ENCODE results near the gene TANC1. TPM values are rescaled to one million over a fixed set of nuclear protein-coding genes. Genes with fewer than 3 reads are reported as not detected.

TANC1 gene
- total RNA-seq, 1 donor from 2014 or later = 61.9 TPM

- Histone ChIP-seq H3K4me3 (no peak overlapping the region), H3K4me1 (peaks cover 38% of the 10 kb centered on the region), H3K27ac (no peak overlapping the region), H3K36me3 (no peaks in the 10 kb centered on the region), H3K27me3 (no peaks in the 10 kb centered on the region), H3K9me3 (no peaks in the 10 kb centered on the region)
- TF ChIP-seq, protein P1, sequence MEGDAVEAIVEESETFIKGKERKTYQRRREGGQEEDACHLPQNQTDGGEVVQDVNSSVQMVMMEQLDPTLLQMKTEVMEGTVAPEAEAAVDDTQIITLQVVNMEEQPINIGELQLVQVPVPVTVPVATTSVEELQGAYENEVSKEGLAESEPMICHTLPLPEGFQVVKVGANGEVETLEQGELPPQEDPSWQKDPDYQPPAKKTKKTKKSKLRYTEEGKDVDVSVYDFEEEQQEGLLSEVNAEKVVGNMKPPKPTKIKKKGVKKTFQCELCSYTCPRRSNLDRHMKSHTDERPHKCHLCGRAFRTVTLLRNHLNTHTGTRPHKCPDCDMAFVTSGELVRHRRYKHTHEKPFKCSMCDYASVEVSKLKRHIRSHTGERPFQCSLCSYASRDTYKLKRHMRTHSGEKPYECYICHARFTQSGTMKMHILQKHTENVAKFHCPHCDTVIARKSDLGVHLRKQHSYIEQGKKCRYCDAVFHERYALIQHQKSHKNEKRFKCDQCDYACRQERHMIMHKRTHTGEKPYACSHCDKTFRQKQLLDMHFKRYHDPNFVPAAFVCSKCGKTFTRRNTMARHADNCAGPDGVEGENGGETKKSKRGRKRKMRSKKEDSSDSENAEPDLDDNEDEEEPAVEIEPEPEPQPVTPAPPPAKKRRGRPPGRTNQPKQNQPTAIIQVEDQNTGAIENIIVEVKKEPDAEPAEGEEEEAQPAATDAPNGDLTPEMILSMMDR (IDR thresholded peaks at IDR 0.05) = no peak
- TF ChIP-seq POLR2A (IDR thresholded peaks at IDR 0.05) (no peak), POLR2AphosphoS5 (IDR thresholded peaks at IDR 0.05; ENCODE audit: insufficient read depth in 1 of 2, low read depth in 1 of 2) (no peak)
- DNase-seq (ENCODE audit: extremely low spot score in 2 of 2) = no peak
- intact Hi-C loops (cut with DNase I) = no loop called here
These were observed 161.4 kb downstream of the TANC1 start for GRCh38 chr2:159129824-159130223.

DNA sequence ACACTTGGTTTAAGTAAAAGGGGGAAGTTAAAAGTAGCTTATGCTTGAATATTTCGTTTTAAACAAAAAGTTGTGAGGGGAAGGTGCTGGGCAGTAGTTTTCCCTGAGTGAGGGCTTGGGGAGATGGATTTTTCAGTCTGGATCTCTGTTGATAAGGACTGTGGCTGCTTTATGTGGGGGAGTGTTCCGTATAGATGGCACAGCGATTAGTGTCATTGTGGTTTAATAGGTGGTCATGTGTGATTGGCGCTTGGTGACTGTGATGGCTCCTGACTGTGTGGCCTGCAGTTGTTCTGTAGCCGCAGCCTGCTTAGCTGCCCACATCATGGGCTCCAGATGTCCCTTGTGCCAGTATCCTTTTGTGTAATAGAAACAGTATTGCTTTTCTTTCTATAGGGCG is 161.9 kb downstream of the TANC1 start:
- TF ChIP-seq, protein P1 (IDR thresholded peaks at IDR 0.05) = no peak
- TF ChIP-seq POLR2AphosphoS5 (IDR thresholded peaks at IDR 0.05; ENCODE audit: insufficient read depth in 1 of 2, low read depth in 1 of 2) = no peak
- no peak for TF ChIP-seq POLR2A (IDR thresholded peaks at IDR 0.05)
- Histone ChIP-seq H3K4me3 (no peak overlapping the region), H3K36me3 (no peaks in the 10 kb centered on the region), H3K27me3 (no peaks in the 10 kb centered on the region), H3K27ac (no peak overlapping the region), H3K4me1 (peaks cover 37% of the 10 kb centered on the region), H3K9me3 (no peaks in the 10 kb centered on the region)
- intact Hi-C loops (cut with DNase I) = no loop called here
- no peak for DNase-seq (ENCODE audit: extremely low spot score in 2 of 2)

GRCh38 chr2:159131267-159131913 is 162.9 kb downstream of the TANC1 start:
- Histone ChIP-seq H3K4me1 (peaks cover 43% of the 10 kb centered on the region), H3K4me3 (no peak overlapping the region), H3K9me3 (no peaks in the 10 kb centered on the region), H3K27ac (no peak overlapping the region), H3K36me3 (no peaks in the 10 kb centered on the region), H3K27me3 (no peaks in the 10 kb centered on the region)
- intact Hi-C loops (cut with DNase I) = no loop called here
- TF ChIP-seq POLR2A (IDR thresholded peaks at IDR 0.05) = no peak
- TF ChIP-seq POLR2AphosphoS5 (IDR thresholded peaks at IDR 0.05; ENCODE audit: insufficient read depth in 1 of 2, low read depth in 1 of 2) = no peak
- TF ChIP-seq, protein P1 (IDR thresholded peaks at IDR 0.05) = no peak
- no peak for DNase-seq (ENCODE audit: extremely low spot score in 2 of 2)

- Histone ChIP-seq H3K9me3 (no peaks in the 10 kb centered on the region), H3K36me3 (no peaks in the 10 kb centered on the region), H3K4me3 (no peak overlapping the region), H3K4me1 (peaks cover 48% of the 10 kb centered on the region), H3K27ac (no peak overlapping the region), H3K27me3 (no peaks in the 10 kb centered on the region)
- no peak for TF ChIP-seq POLR2A (IDR thresholded peaks at IDR 0.05)
- TF ChIP-seq, protein P1 (IDR thresholded peaks at IDR 0.05) = no peak
- TF ChIP-seq POLR2AphosphoS5 (IDR thresholded peaks at IDR 0.05; ENCODE audit: insufficient read depth in 1 of 2, low read depth in 1 of 2) = no peak
- intact Hi-C loops (cut with DNase I) = no loop called here
- no peak for DNase-seq (ENCODE audit: extremely low spot score in 2 of 2)
These were observed 163.5 kb downstream of the TANC1 start for GRCh38 chr2:159131914-159132281.

DNA sequence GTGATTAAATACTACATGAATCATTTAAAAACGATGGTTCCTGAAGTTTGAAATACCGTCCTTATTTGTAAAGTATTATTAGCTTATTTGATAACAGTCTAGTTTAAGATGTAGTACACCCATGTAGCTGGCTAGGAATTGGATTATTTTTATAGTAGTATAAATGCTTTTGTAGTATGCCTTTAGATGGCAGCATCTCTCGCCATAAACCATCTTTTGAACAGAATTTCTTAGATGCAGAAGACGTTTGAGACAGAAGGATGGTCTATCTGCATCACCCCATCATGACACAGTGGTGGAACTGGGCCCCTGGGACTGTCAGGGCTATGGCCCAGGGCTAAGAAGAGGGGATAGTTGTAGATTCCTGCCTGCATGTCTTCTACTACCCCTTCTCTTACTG is 165.4 kb downstream of the TANC1 start:
- H3K4me3 ChIP-seq = no peak overlapping the region
- no peaks in the 10 kb centered on the region for H3K36me3 ChIP-seq
- H3K9me3 ChIP-seq = no peaks in the 10 kb centered on the region
- intact Hi-C loops (cut with DNase I) = no loop called here
- TF ChIP-seq POLR2AphosphoS5 (IDR thresholded peaks at IDR 0.05; ENCODE audit: insufficient read depth in 1 of 2, low read depth in 1 of 2) (no peak), POLR2A (IDR thresholded peaks at IDR 0.05) (no peak)
- TF ChIP-seq, protein P1 (IDR thresholded peaks at IDR 0.05) = no peak
- no peaks in the 10 kb centered on the region for H3K27me3 ChIP-seq
- H3K27ac ChIP-seq = no peak overlapping the region
- no peak for DNase-seq (ENCODE audit: extremely low spot score in 2 of 2)
- H3K4me1 ChIP-seq = peaks cover 67% of the 10 kb centered on the region

Measured in vagina (tissue), 2 donors.